ENCODE results near the gene PDE7B.

Gene PDE7B

DNA sequence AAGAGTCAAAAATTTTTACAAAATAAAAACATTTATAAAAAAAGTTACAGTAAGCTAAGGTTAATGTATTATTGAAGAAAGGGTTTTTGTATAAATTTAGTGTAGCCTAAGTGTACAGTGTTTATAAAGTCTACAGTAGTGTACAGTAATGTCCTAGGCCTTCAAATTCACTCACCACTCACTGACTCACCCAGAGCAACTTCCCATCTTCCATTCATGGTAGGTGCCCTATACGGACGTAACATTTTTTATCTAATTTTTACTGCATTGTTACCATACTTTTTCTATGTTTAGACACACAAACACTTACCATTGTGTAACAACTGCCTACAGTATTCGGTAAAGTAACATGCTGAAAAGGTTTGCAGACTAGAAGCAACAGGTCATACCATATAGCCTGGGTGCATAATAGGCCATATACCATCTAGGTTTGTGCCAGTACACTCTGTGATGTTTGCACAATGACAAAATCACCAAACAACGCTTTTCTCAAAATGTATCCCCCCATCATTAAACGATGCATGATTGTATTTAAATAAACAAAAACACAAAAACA, 392.6 kb downstream of the PDE7B start:
- DNase-seq (ENCODE audit: low read depth) = no peak
